Measurements from ENCODE around the gene GART.
"Not testable (repeated sequence)": the region's sequence is repeated elsewhere in the genome, so short reads cannot be mapped to it uniquely, and the experiment has no call there.

Gene GART

GRCh38 chr21:33514229-33514628, 27.7 kb downstream of the GART start:
- WGBS (ENCODE audit: extremely low coverage, insufficient coverage, low lambda C conversion rate), result no CpG with 5 or more reads among the region's 2 CpGs
- no peak for DNase-seq
- no peaks in the 10 kb centered on the region for H3K4me1 ChIP-seq (ENCODE audit: control insufficient read depth, low read depth, low read length)

GRCh38 chr21:33512481-33512880, 29.4 kb downstream of the GART start:
- no peak overlapping the region for H3K23ac ChIP-seq (ENCODE audit: low read length)
- H3K27ac ChIP-seq (ENCODE audit: low read depth, low read length), result no peak overlapping the region
- H3K4me2 ChIP-seq (ENCODE audit: low read length), result no peak overlapping the region
- no peaks in the 10 kb centered on the region for H3K79me2 ChIP-seq (ENCODE audit: control insufficient read depth, insufficient read depth, low read length)
- H3K4me3 ChIP-seq (ENCODE audit: low read length), result no peak overlapping the region
- H3K79me1 ChIP-seq (ENCODE audit: low read length), result no peaks in the 10 kb centered on the region
- H3K9ac ChIP-seq (ENCODE audit: low read length), result no peak overlapping the region
- no peak overlapping the region for H3K56ac ChIP-seq (ENCODE audit: low read length)
- no peaks in the 10 kb centered on the region for H3K4me1 ChIP-seq (ENCODE audit: control insufficient read depth, low read depth, low read length)
- no peak overlapping the region for H4K5ac ChIP-seq (ENCODE audit: low read length)
- H3K18ac ChIP-seq (ENCODE audit: low read length), result no peak overlapping the region
- no peak overlapping the region for H2BK120ac ChIP-seq (ENCODE audit: low read depth, low read length)
- peaks cover 25% of the 10 kb centered on the region for H3K36me3 ChIP-seq (ENCODE audit: control insufficient read depth, insufficient read depth, low read length)
- H3K27me3 ChIP-seq (ENCODE audit: insufficient read depth, low read length, poor library complexity), result no peaks in the 10 kb centered on the region
- no CpG with 5 or more reads among the region's 3 CpGs for WGBS (ENCODE audit: extremely low coverage, insufficient coverage, low lambda C conversion rate)
- H2AK5ac ChIP-seq (ENCODE audit: low read length), result no peak overlapping the region
- DNase-seq, result no peak
- H3K4ac ChIP-seq (ENCODE audit: low read depth, low read length), result no peak overlapping the region
- H2BK15ac ChIP-seq (replicated peaks; ENCODE audit: low read depth), result no peak overlapping the region
- no peak overlapping the region for H4K8ac ChIP-seq (ENCODE audit: low read depth, low read length)
- no peak overlapping the region for H2BK5ac ChIP-seq (ENCODE audit: low read length)

More at GRCh38 chr21:33514229-33514628, 27.7 kb downstream of the GART start:
- H2AK5ac ChIP-seq (ENCODE audit: low read length), result no peak overlapping the region
- no peak overlapping the region for H3K18ac ChIP-seq (ENCODE audit: low read length)
- no peak overlapping the region for H3K9ac ChIP-seq (ENCODE audit: low read length)
- H3K27ac ChIP-seq (ENCODE audit: low read depth, low read length), result no peak overlapping the region
- no peaks in the 10 kb centered on the region for H3K79me2 ChIP-seq (ENCODE audit: control insufficient read depth, insufficient read depth, low read length)
- H3K79me1 ChIP-seq (ENCODE audit: low read length), result no peaks in the 10 kb centered on the region
- H4K8ac ChIP-seq (ENCODE audit: low read depth, low read length), result no peak overlapping the region
- no peak overlapping the region for H3K4ac ChIP-seq (ENCODE audit: low read depth, low read length)
- no peak overlapping the region for H2BK15ac ChIP-seq (replicated peaks; ENCODE audit: low read depth)
- H3K4me3 ChIP-seq (ENCODE audit: low read length), result no peak overlapping the region
- no peak overlapping the region for H3K23ac ChIP-seq (ENCODE audit: low read length)
- peaks cover 30% of the 10 kb centered on the region for H3K36me3 ChIP-seq (ENCODE audit: control insufficient read depth, insufficient read depth, low read length)
- no peak overlapping the region for H3K4me2 ChIP-seq (ENCODE audit: low read length)
- no peak overlapping the region for H4K5ac ChIP-seq (ENCODE audit: low read length)
- H3K27me3 ChIP-seq (ENCODE audit: insufficient read depth, low read length, poor library complexity), result no peaks in the 10 kb centered on the region
- no peak overlapping the region for H3K56ac ChIP-seq (ENCODE audit: low read length)
- no peak overlapping the region for H2BK5ac ChIP-seq (ENCODE audit: low read length)
- no peak overlapping the region for H2BK120ac ChIP-seq (ENCODE audit: low read depth, low read length)

DNA sequence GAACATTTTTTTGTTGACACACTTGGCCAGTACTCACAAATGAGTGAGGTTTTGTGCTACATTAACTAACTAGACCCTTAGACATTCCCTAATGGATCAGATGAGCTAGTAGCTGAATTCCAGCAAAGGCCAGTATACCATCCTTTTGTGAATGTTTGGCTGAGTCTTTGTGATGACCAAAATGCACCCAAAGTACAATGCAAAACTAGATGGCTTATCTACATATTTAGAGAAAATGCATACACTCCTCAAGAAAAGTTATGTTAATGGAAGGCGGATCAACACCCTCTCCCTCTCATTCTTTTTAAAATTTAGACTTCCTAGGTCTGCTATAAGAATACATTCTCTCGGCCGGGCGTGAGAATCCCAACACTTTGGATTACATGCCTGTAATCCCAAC, 30.3 kb downstream of the GART start:
- no peak overlapping the region for H3K27ac ChIP-seq (ENCODE audit: low read depth, low read length)
- H3K4me1 ChIP-seq (ENCODE audit: control insufficient read depth, low read depth, low read length), result no peaks in the 10 kb centered on the region
- H3K79me2 ChIP-seq (ENCODE audit: control insufficient read depth, insufficient read depth, low read length), result no peaks in the 10 kb centered on the region
- H3K36me3 ChIP-seq (ENCODE audit: control insufficient read depth, insufficient read depth, low read length), result peaks cover 18% of the 10 kb centered on the region
- no peak overlapping the region for H3K18ac ChIP-seq (ENCODE audit: low read length)
- no peaks in the 10 kb centered on the region for H3K79me1 ChIP-seq (ENCODE audit: low read length)
- H4K5ac ChIP-seq (ENCODE audit: low read length), result no peak overlapping the region
- H2AK5ac ChIP-seq (ENCODE audit: low read length), result no peak overlapping the region
- WGBS (ENCODE audit: extremely low coverage, insufficient coverage, low lambda C conversion rate), result no CpG with 5 or more reads among the region's 4 CpGs
- H2BK15ac ChIP-seq (replicated peaks; ENCODE audit: low read depth), result no peak overlapping the region
- H4K8ac ChIP-seq (ENCODE audit: low read depth, low read length), result no peak overlapping the region
- DNase-seq, result no peak
- H3K23ac ChIP-seq (ENCODE audit: low read length), result no peak overlapping the region
- no peak overlapping the region for H3K4ac ChIP-seq (ENCODE audit: low read depth, low read length)
- no peaks in the 10 kb centered on the region for H3K27me3 ChIP-seq (ENCODE audit: insufficient read depth, low read length, poor library complexity)
- no peak overlapping the region for H3K9ac ChIP-seq (ENCODE audit: low read length)
- H3K4me2 ChIP-seq (ENCODE audit: low read length), result no peak overlapping the region
- no peak overlapping the region for H2BK120ac ChIP-seq (ENCODE audit: low read depth, low read length)
- no peak overlapping the region for H2BK5ac ChIP-seq (ENCODE audit: low read length)
- H3K4me3 ChIP-seq (ENCODE audit: low read length), result no peak overlapping the region
- no peak overlapping the region for H3K56ac ChIP-seq (ENCODE audit: low read length)

GRCh38 chr21:33510826-33511225, 31.1 kb downstream of the GART start:
- DNase-seq, result no peak
- Histone ChIP-seq H3K18ac (ENCODE audit: low read length) (no peak overlapping the region), H3K4ac (ENCODE audit: low read depth, low read length) (no peak overlapping the region), H3K36me3 (ENCODE audit: control insufficient read depth, insufficient read depth, low read length) (peaks cover 18% of the 10 kb centered on the region), H2BK120ac (ENCODE audit: low read depth, low read length) (no peak overlapping the region), H3K9ac (ENCODE audit: low read length) (no peak overlapping the region), H3K27me3 (ENCODE audit: insufficient read depth, low read length, poor library complexity) (no peaks in the 10 kb centered on the region), H3K4me2 (ENCODE audit: low read length) (no peak overlapping the region), H3K79me2 (ENCODE audit: control insufficient read depth, insufficient read depth, low read length) (no peaks in the 10 kb centered on the region), H3K27ac (ENCODE audit: low read depth, low read length) (no peak overlapping the region), H3K4me3 (ENCODE audit: low read length) (no peak overlapping the region), H3K56ac (ENCODE audit: low read length) (no peak overlapping the region), H3K4me1 (ENCODE audit: control insufficient read depth, low read depth, low read length) (no peaks in the 10 kb centered on the region), H4K5ac (ENCODE audit: low read length) (no peak overlapping the region), H3K23ac (ENCODE audit: low read length) (no peak overlapping the region), H4K8ac (ENCODE audit: low read depth, low read length) (no peak overlapping the region), H3K79me1 (ENCODE audit: low read length) (no peaks in the 10 kb centered on the region), H2AK5ac (ENCODE audit: low read length) (no peak overlapping the region), H2BK5ac (ENCODE audit: low read length) (no peak overlapping the region), H2BK15ac (replicated peaks; ENCODE audit: low read depth) (no peak overlapping the region)
- no CpG with 5 or more reads among the region's 8 CpGs for WGBS (ENCODE audit: extremely low coverage, insufficient coverage, low lambda C conversion rate)

GRCh38 chr21:33507003-33507402, 34.9 kb downstream of the GART start:
- H3K36me3 ChIP-seq (ENCODE audit: control insufficient read depth, insufficient read depth, low read length), result peaks cover 22% of the 10 kb centered on the region
- no CpG with 5 or more reads among the region's 1 CpG for WGBS (ENCODE audit: extremely low coverage, insufficient coverage, low lambda C conversion rate)
- not testable (repeated sequence) for H3K79me2 ChIP-seq (ENCODE audit: control insufficient read depth, insufficient read depth, low read length); H3K27ac ChIP-seq (ENCODE audit: low read depth, low read length); DNase-seq; H3K4me2 ChIP-seq (ENCODE audit: low read length); H3K79me1 ChIP-seq (ENCODE audit: low read length); H3K27me3 ChIP-seq (ENCODE audit: insufficient read depth, low read length, poor library complexity); H3K23ac ChIP-seq (ENCODE audit: low read length); H2BK15ac ChIP-seq (replicated peaks; ENCODE audit: low read depth); H3K4me1 ChIP-seq (ENCODE audit: control insufficient read depth, low read depth, low read length); H3K9ac ChIP-seq (ENCODE audit: low read length); H2BK5ac ChIP-seq (ENCODE audit: low read length); H3K4ac ChIP-seq (ENCODE audit: low read depth, low read length); H2BK120ac ChIP-seq (ENCODE audit: low read depth, low read length); H4K8ac ChIP-seq (ENCODE audit: low read depth, low read length); H3K18ac ChIP-seq (ENCODE audit: low read length); H2AK5ac ChIP-seq (ENCODE audit: low read length); H4K5ac ChIP-seq (ENCODE audit: low read length); H3K56ac ChIP-seq (ENCODE audit: low read length); H3K4me3 ChIP-seq (ENCODE audit: low read length)

DNA sequence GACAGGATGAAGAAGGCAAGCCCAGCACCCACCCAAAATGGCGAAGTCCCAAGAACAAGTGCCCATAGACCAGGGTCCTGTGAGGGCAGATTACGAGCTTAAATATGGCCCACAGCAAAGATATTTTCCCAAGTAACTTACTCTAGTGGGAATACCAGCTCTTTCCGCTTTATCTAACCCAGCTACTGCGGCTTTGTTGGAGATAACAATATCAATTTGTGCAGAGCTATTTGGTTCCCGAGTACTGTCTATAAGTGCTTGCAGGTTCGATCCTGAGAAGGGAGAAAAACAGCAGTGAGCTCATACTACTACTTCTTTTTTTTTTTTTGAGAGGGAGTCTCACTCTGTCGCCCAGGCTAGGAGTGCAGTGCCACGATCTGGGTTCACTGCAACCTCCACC, 36.1 kb downstream of the GART start:
- Histone ChIP-seq H2BK120ac (ENCODE audit: low read depth, low read length) (no peak overlapping the region), H3K4me3 (ENCODE audit: low read length) (no peak overlapping the region), H3K4me2 (ENCODE audit: low read length) (no peak overlapping the region), H3K23ac (ENCODE audit: low read length) (no peak overlapping the region), H3K9ac (ENCODE audit: low read length) (no peak overlapping the region), H3K4me1 (ENCODE audit: control insufficient read depth, low read depth, low read length) (no peaks in the 10 kb centered on the region), H3K27ac (ENCODE audit: low read depth, low read length) (no peak overlapping the region), H3K79me1 (ENCODE audit: low read length) (no peaks in the 10 kb centered on the region), H3K56ac (ENCODE audit: low read length) (no peak overlapping the region), H2AK5ac (ENCODE audit: low read length) (no peak overlapping the region), H3K79me2 (ENCODE audit: control insufficient read depth, insufficient read depth, low read length) (no peaks in the 10 kb centered on the region), H3K18ac (ENCODE audit: low read length) (no peak overlapping the region), H2BK5ac (ENCODE audit: low read length) (no peak overlapping the region), H3K27me3 (ENCODE audit: insufficient read depth, low read length, poor library complexity) (no peaks in the 10 kb centered on the region), H3K36me3 (ENCODE audit: control insufficient read depth, insufficient read depth, low read length) (peaks cover 15% of the 10 kb centered on the region), H3K4ac (ENCODE audit: low read depth, low read length) (no peak overlapping the region), H2BK15ac (replicated peaks; ENCODE audit: low read depth) (no peak overlapping the region), H4K5ac (ENCODE audit: low read length) (no peak overlapping the region), H4K8ac (ENCODE audit: low read depth, low read length) (no peak overlapping the region)
- WGBS (ENCODE audit: extremely low coverage, insufficient coverage, low lambda C conversion rate), result no CpG with 5 or more reads among the region's 8 CpGs
- DNase-seq, result no peak
